COLO668 (cell line): Measurements from ENCODE around the gene WLS.

Source experiments
- DNase-seq: peaks from one replicate; lab custom pipeline; 2025; ENCODE audit not compliant: unreplicated experiment; lab: John Stamatoyannopoulos, UW

The WLS gene

DNA sequence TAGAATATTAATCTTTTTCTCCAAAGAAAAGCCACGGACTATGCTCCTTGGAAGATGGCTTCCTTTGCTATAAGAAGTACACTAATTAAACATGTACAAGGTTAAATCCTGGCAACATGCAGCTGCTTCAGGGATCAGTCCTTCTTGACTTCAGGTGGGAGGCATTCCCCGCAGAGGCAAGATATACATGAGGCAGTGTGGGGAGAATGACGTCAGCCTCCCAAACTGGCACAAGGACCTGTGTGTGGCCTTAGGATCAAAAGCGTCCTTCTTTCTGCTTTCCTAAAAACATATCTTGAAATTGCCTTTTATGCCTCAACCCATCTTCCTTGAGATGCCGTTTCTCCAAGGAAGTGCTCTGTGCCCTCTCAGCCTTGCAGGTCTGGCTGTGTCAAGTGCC, 90.3 kb downstream of the WLS start:
- DNase-seq: no peak

DNA sequence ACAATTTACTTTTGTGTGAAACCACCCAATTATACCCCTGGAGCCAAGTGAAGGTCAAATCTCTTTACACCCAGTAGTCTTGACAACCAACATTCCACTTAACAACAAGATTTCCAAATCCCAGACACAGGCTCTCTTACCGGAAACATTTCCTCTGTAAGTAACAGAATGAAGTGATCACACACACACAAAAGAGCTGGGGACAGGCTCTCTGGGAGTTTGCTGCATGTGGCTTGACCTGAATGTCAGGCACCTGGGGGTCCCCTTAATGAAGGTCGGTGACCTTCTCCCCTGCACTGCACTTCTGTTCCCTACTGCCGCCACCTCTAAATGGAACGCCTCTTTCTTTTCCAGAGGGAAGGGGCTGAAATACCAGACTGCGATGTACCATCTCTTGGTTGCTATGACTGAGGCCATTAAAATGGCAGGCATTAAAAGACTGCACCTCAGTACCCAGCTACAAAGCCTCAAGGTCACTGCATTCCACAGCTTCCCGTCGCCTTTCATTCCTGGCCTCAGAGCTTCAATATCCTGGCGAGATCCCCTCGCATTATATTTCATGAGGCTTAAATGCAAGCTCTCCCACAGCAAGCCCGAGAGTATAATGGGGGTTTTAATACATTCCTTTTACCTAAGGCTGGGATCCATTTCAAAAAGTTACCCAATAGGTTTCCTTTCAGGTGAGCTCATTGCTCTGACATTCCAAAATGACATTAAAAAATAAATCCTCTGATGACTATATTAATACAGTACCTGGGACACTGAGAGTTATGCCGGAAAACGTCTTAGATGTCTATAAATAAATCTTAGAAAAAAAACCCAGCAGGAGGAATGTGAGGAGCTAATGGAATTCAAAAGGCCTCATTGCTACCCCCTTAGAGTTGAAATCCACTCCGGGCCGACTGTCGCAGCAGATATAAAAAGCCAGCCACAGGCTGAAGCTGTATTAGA, 91.0 kb downstream of the WLS start:
- DNase-seq: no peak

DNA sequence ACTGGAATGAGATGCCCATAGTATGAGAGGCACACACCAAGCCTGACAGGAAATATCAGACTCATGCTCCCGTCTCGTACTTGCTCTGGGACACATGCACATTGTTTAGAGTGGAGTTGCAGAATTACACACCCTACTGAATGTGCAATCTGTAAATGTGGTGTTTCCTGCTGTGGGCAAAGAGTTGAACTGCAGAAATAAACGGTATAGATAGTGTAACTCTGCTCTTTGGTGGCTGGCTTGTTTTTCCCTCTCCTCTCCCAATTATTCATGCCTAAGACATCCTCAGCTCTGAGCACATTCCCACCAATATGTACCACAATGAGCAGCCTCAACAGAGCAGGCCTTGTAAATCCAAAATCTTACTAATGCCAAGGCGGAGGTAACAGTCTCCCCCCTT, 91.8 kb downstream of the WLS start:
- no peak for DNase-seq

DNA sequence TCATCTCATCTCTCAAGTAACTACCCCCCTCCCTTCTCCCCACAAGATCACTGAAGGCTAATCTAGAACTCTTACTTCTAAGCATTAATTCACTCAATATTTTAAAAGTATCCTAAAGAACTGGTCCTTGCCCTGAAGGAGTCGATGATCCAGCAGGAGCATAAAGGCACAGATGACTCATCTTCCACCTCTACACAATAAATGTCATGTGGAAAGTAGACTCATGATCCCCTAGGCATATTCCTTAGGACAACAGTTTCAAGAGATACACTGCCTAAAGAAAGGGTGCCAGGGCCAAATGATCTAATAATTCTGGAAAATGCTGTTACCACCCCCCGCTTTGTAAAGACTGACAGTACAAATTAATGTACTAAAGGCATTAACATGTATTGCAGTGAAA, 96.1 kb downstream of the WLS start:
- no peak for DNase-seq

DNA sequence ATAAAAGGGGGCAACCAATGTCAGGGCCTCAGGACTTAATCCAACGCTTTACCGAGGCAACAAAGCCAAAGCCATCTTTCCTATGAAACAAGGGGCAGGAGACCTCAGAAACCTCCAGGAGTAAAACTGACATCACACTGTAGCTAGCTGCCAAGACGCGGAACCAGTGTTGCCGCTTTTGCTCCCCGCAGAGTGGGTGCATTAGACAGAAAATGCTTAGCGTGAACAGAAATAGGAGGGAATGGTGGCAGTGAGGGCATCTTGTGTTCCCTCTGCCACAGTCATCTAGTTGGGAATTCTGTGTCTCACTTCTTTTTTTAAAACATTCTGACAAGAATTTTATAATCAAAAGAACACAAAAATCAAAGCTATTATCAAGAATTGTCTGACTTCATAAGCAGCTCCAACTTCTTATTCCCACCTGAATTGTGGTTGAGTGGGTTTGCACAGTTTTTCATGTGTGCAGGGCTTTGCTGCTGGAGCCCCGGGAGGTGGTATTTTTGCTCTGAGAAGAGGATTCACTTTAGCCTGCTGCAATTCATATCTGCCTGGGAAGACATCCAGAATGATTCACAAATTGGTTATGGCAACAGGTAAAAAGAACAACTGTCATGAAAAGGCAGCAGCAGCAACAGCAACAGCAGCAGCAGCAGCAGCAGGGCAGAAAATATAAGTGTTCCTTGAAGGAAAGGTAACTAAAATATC, 99.7 kb downstream of the WLS start:
- DNase-seq: no peak

DNA sequence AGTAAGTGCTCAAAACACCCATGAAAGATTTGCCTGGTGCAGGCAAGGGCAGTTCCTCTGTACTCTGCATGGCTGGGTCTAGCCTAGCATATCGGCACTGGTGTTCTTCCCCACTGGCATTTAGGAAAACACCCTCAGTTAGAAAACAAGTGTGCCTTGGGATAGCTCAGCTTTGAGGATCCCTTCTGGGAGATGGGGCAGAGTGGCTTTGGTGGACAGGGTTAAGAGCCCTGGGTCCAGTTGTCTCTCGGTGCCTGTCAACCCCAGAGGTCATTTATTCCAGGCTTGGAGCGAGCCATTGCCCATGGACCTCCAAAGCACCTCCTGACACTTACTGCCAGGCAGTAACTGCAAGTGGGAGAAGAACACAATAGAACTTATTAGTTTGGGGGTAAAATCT, 101.1 kb downstream of the WLS start:
- no peak for DNase-seq

DNA sequence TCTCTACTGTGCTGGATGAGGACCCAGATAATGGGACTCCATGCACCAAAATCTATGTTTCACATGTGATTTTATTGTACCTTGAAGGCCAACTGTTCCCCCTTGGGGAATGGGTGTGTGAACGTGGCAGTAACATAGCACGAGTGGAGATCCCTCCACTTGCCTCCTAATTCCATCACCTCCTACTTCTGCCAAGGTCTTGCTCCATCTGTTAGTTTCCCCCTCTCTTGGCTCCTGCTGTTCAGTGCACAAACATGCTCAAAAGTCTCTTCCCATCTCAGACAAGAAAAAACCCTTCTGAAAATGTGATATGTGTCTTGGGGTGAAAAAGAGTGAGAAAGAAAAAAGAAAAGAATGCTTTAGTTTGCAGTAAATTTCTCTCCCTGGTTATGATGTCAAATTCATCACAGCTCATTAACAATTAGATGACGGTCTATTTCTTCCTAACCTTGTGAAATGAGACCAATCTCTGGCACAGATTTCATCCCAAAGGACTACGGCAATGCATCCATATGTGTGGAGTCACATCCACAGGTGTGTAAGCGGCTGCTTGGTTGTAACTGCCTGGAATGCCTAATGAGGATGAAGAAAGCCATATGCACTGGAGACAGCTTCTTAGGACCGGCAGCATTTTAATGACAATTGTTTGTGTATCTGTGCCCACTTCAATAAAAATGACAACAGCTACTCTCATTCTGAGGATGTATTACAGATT, 102.6 kb downstream of the WLS start:
- no peak for DNase-seq

DNA sequence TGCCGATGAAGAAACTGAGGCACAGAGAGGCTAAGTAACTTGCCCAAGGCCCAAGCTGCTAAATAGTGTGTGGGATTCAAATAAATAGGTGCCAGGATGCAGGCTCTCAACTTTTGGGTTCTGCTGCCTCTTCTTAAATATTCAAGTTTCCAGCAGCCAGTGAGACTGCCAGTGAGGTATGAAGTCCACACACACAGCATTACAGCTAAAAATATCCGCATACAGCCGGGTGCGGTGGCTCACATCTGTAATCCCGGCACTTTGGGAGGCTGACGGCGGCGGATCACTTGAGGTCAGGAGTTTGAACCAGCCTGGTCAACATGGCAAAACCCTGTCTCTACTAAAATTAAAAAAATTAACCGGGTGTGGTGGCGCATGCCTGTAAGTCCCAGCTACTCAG, 103.5 kb downstream of the WLS start:
- DNase-seq: no peak

DNA sequence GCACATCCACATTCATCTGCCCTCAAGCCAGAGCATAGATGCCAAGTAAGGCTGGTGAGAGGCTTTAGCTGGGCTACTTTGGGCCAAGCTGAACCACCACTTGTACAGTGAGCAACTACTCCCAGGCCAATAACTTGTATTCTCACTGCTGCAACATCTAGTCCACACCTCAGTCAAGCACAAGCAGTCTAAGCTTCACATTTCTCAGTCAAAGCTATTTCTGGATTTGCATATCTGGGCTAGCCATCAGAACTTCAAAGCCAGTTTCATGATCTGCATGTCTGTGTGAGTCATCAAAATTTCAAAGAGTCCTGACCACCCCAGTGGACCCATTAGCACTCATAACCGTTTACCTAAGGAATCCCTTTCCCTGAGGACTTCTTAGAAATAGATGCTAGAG, 104.2 kb downstream of the WLS start:
- DNase-seq: no peak

DNA sequence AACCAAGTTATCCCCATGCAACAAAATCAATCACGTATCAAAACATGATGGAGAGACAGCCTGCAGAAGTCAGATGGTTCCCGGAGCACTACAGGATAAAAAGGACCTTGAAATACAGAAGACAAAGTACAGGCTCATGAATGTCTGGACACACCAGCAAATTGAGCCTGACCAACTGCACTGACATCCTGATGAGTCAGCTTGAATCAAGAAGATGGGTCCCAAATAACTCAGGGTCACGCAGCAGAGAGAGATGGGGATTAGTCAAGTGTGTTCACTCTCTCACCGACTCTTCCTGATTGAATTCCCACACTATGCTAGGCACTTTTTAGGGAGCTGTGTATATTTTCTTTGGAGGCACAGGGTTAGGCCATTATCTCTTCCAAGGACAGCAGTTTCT, 110.8 kb downstream of the WLS start:
- DNase-seq: no peak

DNA sequence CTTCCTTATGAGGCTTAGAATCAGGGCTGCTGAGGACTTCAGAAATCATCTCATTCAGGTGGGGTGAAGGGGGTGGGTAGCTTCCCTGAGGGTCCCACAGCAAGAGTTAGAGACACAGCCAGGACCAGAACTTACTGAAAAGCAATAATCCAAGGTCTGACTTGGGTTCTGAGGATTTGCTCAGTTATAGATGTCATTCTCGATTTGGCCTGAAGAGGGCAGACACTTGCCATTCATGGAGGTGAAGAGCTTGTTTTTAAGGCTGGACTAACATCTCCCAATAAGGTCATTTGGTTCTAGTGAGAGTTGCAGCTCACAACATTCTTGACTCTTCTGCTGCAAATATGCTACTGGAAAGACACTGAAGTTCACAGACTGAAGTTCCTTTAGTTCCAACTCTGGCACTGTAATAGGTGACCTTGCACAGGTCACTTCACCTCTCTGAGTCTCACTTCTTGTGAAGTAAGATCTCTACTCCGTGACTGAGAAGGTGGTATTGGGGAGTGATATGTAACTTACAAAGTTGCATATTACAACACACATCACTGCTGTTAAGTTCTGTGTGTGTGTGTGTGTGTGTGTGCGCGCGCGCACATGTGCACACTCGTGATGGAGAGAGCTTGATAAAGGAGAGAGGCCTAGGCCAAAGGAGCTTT, 112.1 kb downstream of the WLS start:
- DNase-seq: peak; percentile 72

DNA sequence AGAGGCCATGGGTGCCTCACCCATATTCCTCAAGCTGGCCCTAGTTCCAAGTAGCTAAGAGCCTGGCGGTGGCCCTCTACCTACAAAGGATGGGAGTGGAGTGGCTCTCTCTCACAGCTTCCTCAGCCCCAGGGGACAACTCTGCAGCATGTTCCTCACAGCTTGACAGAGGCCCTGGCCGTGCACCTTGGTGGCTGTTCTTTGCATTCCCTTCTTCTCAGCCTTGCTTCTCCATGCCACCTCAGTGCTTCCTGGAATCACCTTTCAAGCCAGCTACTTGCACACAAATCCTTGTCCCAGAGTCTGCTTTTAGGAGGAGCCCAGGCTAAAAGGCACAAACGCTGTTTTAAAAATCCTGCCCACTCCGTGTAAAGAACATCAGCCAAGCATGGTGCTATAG, 112.9 kb downstream of the WLS start:
- DNase-seq: no peak

DNA sequence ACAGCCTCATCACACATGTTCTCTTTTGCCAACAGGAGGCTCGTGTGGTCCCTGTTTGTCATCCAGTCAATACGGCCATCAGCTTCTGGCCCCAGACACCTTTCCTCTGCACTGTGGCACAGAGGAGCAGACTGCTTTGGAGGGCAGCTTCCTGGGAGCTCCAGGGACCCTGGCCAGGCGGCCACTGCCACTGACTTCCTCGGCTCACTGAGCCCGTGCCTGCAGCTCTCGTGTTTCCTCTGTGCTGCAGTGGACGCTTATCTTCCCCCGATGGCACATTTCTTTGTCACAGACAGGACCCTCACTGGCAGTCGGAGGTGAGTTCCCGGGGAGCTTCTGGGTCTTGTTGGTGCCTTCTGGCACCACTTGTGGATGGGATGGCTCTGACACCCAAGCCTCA, 114.9 kb downstream of the WLS start:
- DNase-seq: no peak

DNA sequence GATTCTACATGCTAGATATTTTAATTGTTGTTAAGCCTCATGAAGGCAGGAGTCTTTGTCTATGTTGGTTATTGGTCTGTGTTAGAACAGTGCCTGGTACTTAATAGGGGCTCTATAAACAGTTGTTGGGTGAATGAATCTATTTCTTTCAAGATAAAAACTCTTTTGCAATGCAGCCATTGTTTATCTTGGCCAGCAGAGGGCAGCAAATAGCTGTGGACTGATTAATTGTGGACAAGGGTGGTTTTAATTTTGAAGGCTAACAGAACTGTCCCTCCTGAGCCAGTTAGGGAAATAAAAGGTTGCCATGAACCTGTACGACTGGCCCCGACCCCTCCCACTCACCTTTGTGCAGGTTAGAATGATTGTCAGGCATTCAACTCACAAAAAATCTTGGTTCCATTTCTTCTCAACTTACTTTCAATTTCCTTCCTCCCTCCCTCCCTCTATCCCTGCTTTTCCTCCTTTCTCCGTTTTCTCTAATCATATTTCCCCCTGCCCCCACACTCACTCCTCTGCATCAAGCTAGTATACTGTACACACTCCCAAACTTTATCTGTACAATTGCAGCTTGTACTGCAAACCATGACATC, 115.6 kb downstream of the WLS start:
- peak; percentile 66 for DNase-seq

DNA sequence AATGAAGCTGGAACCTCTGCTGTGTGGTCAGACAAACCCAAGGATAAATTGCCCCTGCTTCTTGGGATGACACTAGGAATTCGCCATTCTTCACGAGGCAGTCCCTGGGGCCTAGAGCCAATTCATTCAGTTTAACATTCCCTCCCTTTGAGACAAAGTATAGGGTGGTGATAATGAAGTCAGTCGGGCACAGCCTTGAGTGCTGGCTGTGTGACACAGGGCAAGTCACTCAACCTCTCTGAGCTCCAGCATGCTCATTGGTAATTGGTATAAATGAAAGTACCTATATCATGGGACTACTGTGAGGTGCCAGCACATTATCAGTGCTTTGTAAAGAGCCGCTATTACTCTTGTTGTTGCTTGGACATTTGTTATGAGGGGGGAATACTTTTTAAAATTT, 117.0 kb downstream of the WLS start:
- DNase-seq: no peak

DNA sequence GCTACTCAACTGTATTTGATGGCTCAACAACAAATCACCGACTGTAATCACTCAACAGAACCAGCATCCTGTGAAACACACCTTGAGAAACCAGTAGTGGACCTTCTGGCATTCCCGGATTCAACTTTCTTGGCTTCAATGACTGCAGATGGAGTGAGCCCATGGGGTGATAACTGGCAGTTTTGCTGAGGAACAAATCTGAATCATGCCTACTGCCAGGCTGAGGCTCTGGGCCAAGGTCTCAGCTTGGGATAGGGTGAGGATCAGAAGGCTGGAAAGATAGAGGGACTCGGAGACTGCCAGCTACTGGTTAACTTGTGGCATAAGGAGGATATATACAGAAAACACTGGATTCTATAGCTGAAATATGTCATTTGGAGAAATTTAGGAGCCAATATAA, 118.4 kb downstream of the WLS start:
- DNase-seq: no peak

DNA sequence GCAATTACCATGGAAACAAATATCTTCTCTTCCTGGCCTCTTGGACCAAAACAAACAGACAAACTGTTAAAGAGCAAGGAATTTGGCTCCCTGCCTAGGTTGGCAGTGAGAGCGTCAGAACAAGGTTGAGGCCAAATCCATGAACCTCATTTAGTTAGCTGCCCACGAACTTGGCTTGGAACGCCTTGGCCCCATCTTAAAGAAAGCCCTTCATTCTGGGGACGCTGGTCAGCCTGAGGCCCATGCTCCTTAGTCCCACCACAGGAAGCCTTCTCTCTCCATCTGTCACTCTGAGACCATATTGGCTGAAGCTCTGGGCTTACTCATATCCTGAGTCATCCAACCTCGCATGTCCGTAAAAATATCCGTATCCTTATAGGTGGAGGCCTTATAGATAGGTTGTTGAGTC, 119.5 kb downstream of the WLS start:
- no peak for DNase-seq

DNA sequence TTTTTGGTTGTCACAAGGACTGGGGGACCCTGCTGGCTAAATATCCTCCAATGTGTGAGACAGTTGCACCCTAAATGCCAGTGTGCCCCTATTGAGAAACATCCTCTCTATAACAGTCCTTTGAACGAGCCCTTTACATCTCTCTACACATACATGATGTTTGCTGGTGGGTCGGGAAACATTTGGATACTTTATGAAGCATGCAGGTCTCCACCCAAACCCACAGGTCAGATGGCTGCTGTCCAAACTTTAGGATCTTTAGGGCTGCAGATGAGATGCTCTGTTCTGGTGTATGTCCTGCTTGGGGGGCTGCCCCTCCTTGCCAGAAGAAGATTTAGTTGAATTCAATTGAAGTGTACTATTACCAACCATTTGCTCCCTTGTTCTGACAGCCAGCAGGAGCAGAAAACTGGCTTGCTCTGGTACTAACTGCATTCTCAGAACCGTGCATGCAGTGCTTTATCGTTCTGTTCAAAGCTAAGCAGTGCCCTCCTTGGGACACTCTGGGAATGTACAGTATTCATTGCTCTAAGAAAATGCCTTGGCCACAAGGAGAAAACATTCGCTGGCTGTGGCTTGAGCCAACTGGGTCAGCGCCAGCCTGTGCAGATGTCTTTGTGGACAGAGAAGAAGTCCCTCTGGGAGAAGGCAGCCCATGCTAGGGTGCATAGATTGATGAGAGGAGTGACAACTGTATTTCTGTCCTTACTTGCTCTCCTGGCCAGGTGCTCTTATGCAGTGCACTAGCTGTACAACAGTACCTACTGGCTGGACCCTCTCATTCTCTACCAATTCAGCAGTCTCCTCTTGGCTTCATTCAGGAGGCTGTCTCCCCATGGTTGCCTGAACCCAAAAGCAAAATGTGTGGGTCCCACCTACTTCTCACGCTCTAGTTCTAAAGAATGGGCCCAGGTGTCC, 120.5 kb downstream of the WLS start:
- peak; percentile 60 for DNase-seq

DNA sequence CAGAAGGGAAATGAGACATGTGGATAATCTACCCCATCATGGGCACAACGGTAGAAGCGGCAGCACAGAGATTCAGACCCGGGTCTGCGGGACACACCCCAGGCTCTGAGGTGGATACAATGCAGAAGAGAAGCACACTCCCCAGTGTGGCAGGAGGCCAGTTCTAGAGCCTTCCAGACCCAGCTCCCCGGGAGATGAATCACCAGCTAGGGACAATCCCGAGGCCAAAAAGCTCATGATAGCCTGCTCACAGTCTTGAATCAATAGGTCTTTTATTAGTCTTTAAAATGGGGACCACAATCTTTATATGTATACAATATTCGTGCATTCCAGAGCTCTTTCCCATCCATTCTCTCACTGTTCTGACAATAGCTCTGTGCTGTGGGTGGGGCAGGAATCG, 124.6 kb downstream of the WLS start:
- DNase-seq: no peak
